HCT116 (cell line): Measurements from ENCODE around the gene CELF4. TPM values are rescaled to one million over a fixed set of nuclear protein-coding genes. Genes with fewer than 3 reads are reported as not detected.

Experiments used
- ATAC-seq: fragments of 200-7000 bp; cut with Tn5 transposase; 2 replicates; pipeline ENCODE4 v1.9.1; 2020; ENCODE audit warnings: mild to moderate bottlenecking, moderate library complexity
- BruUV-seq: library from RNA; stranded (reverse); fragments of 400-500 nt; replicated peaks from 2 replicates; lab custom pipeline; 2021; lab: Mats Ljungman, UMichigan
- CTCF ChIA-PET: fragments of 300-600 bp; sonication (Branson Sonifier 250); formaldehyde crosslinking; loops from one replicate; lab custom pipeline; 2021; ENCODE audit warnings: antibody characterized with exemption; lab: Charles Lee
- POLR2A ChIA-PET: fragments of 300-600, 350-600 bp; sonication (Branson Sonifier 250); formaldehyde crosslinking; loops from one replicate; lab custom pipeline; 2021; ENCODE audit warnings: antibody characterized with exemption; lab: Charles Lee
- RAD21 ChIA-PET, 2 experiments: fragments of 300-600 bp; sonication (Branson Sonifier 250); formaldehyde crosslinking; loops; one replicate each; lab custom pipeline; 2023; ENCODE audit warnings: low total read pairs in 2 of 2; ENCODE audit not compliant: uncharacterized antibody in 2 of 2, unreplicated experiment in 2 of 2, low non-redundant PET in 1 of 2; lab: Charles Lee
- DNase-seq: peaks from one replicate; pipeline ENCODE4 v3.0.0-alpha.2; 2010; ENCODE audit warnings: low read depth, low spot score
- H2AFZ ChIP-seq: fragments of 200-600 bp; shearing (Covaris generic), sonication (generic); 2 replicates; pipeline ENCODE4 v1.6.1; 2017; ENCODE audit warnings: low read depth, mixed run types, mixed read lengths, antibody characterized with exemption, low read length; ENCODE audit not compliant: poor library complexity, severe bottlenecking
- H3K27ac ChIP-seq: 2 replicates; pipeline ENCODE4 v1.5.1; 2012; ENCODE audit warnings: low read depth, low read length
- H3K27me3 ChIP-seq: fragments of 200-600 bp; sonication (generic); 2 replicates; pipeline ENCODE4 v1.6.1; 2016; ENCODE audit warnings: mixed run types, low read length, mixed read lengths; ENCODE audit not compliant: insufficient read depth
- H3K36me3 ChIP-seq, 2 experiments: fragments of 200-500 bp in 1 of 2; fragments of 200-600 bp in 1 of 2; sonication (Bioruptor generic) in 1 of 2; sonication (generic) in 1 of 2; 2 replicates each; pipeline versions ENCODE4 v1.5.1 to v1.6.1; 2014 to 2016; ENCODE audit warnings: low read length in 2 of 2, inconsistent platforms in 1 of 2, mixed read lengths in 1 of 2, mixed run types in 1 of 2; ENCODE audit not compliant: insufficient read depth in 2 of 2, control insufficient read depth in 1 of 2
- H3K4me1 ChIP-seq, 2 experiments: fragments of 200-600 bp in 1 of 2; sonication (generic) in 1 of 2; 2 replicates each; pipeline versions ENCODE4 v1.5.1 to v1.6.1; 2012 to 2017; ENCODE audit warnings: low read length in 2 of 2, inconsistent platforms in 1 of 2, mild to moderate bottlenecking in 1 of 2, mixed read lengths in 1 of 2, mixed run types in 1 of 2, moderate library complexity in 1 of 2; ENCODE audit not compliant: insufficient read depth in 2 of 2, control insufficient read depth in 1 of 2
- H3K4me2 ChIP-seq: fragments of 200-600 bp; sonication (generic); 2 replicates; pipeline ENCODE4 v1.6.1; 2017; ENCODE audit warnings: mixed run types, low read length, mixed read lengths
- H3K4me3 ChIP-seq, 2 experiments: fragments of 200-600 bp in 1 of 2; sonication (generic) in 1 of 2; replicated peaks in 1 of 2; 2 replicates each; pipeline ENCODE4 v1.5.1; 2011 to 2016; ENCODE audit warnings: low read length in 2 of 2, control low read depth in 1 of 2, low read depth in 1 of 2, mild to moderate bottlenecking in 1 of 2, mixed read lengths in 1 of 2, mixed run types in 1 of 2
- H3K79me2 ChIP-seq: fragments of 200-600 bp; sonication (generic); 2 replicates; pipeline ENCODE4 v1.6.1; 2017; ENCODE audit warnings: mild to moderate bottlenecking, mixed run types, low read length, moderate library complexity, mixed read lengths; ENCODE audit not compliant: insufficient read depth
- H3K9ac ChIP-seq: fragments of 200-600 bp; sonication (generic); 2 replicates; pipeline ENCODE4 v1.6.1; 2016; ENCODE audit warnings: low read length, mixed read lengths
- H3K9me2 ChIP-seq: fragments of 200-600 bp; sonication (generic), shearing (Covaris generic); 2 replicates; pipeline ENCODE4 v1.6.1; 2017; ENCODE audit warnings: mixed run types, mild to moderate bottlenecking, moderate library complexity; ENCODE audit not compliant: insufficient read depth
- H3K9me3 ChIP-seq, 2 experiments: fragments of 200-500 bp in 1 of 2; fragments of 200-600 bp in 1 of 2; sonication (Bioruptor generic) in 1 of 2; sonication (generic) in 1 of 2; 2 replicates each; pipeline ENCODE4 v1.6.1; 2014 to 2017; ENCODE audit warnings: low read length in 2 of 2, mixed read lengths in 2 of 2, inconsistent platforms in 1 of 2, low read depth in 1 of 2, mild to moderate bottlenecking in 1 of 2, mixed run types in 1 of 2, moderate library complexity in 1 of 2; ENCODE audit not compliant: control insufficient read depth in 1 of 2, insufficient read depth in 1 of 2
- H4K20me1 ChIP-seq: fragments of 200-600 bp; sonication (generic), shearing (Covaris generic); 2 replicates; pipeline ENCODE4 v1.6.1; 2017; ENCODE audit warnings: mixed run types, mild to moderate bottlenecking, moderate library complexity; ENCODE audit not compliant: insufficient read depth
- EGR1 ChIP-seq: IDR thresholded peaks from 2 replicates; pipeline ENCODE4 v1.6.1; 2012; ENCODE audit warnings: low read depth
- SIN3A ChIP-seq: IDR thresholded peaks from 2 replicates; pipeline ENCODE4 v1.6.1; 2012; ENCODE audit warnings: low read depth
- SP1 ChIP-seq: IDR thresholded peaks from 2 replicates; pipeline ENCODE4 v1.6.1; 2012; ENCODE audit warnings: low read depth
- ZFX ChIP-seq: fragments of 450-650 bp; IDR thresholded peaks from 2 replicates; pipeline ENCODE4 v1.6.1; 2017
- intact Hi-C: fragments of 100-400 bp; cut with micrococcal nuclease; formaldehyde crosslinking; loops from 2 replicates; pipeline ENCODE4 v1.10.0; 2022
- total RNA-seq: library from RNA; stranded (reverse); gene quantifications from one replicate; pipeline ENCODE4 v1.2.1, GENCODE V29; 2021; ENCODE audit not compliant: unreplicated experiment
- TF ChIP-seq, protein P1 (sequence below): IDR thresholded peaks from 2 replicates; pipeline ENCODE4 v1.6.1; 2012; ENCODE audit warnings: low read depth
- TF ChIP-seq, protein P2 (sequence below), 3 experiments: fragments of 200-600 bp in 1 of 3; sonication (generic) in 1 of 3; IDR thresholded peaks in 2 of 3; conservative IDR thresholded peaks in 1 of 3; 2 replicates each; pipeline ENCODE4 v1.5.1; 2012 to 2017; ENCODE audit warnings: low read depth in 2 of 3, low read length in 2 of 3, antibody characterized with exemption in 1 of 3, borderline replicate concordance in 1 of 3, control low read depth in 1 of 3, mild to moderate bottlenecking in 1 of 3, mixed read lengths in 1 of 3, mixed run types in 1 of 3, moderate library complexity in 1 of 3; ENCODE audit not compliant: insufficient read depth in 1 of 3

Gene CELF4
- total RNA-seq, 1 experiment from 2014 or later, result not detected

DNA sequence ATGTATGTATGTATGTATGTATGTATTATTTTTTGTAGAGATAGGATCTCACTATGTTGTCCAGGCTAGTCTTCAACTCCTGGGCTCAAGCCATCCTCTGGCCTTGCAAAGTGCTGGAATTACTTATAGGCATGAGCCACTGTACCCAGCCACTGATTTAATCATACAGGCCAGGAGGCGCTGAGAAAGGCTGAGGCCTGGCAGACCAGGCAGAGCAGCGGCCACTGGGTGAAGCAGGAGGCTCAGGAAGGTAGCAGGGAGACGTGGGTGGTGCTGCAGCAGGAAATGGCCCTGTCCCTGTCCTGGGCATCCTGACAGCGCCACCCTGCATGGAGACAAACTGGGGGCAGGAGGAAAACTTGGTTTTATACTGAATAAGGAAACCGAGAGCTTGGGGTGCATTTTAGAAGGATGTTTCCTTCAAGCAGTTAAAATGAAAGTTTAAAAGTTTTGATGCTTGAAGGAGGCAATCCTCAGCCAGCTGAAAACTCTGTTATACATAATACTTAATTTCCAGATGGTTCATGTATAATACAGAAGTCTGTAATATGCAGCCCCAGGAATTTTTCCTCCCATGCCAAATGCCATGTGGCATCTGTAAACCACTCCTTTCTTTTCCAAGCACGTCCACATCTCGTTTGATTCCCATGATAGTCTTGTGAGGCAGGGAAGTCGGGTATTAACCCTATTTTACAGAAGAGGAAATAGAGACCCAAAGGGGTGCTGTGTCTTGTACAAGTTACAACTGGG lies 182.4 kb downstream of the CELF4 start:
- no peaks in the 10 kb centered on the region for H3K4me1 ChIP-seq
- POLR2A ChIA-PET, result no interaction called here
- no TSS peak for BruUV-seq
- H3K79me2 ChIP-seq, result no peaks in the 10 kb centered on the region
- no peaks in the 10 kb centered on the region for H3K36me3 ChIP-seq
- intact Hi-C loops, result no loop called here
- H3K27ac ChIP-seq, result no peak overlapping the region
- H3K4me3 ChIP-seq, result no peak overlapping the region
- no peak overlapping the region for H2AFZ ChIP-seq
- no peak overlapping the region; the same call in 1 of the 2 replicates for H3K4me2 ChIP-seq
- H4K20me1 ChIP-seq, result no peaks in the 10 kb centered on the region
- no peaks in the 10 kb centered on the region for H3K9me3 ChIP-seq
- TF ChIP-seq, protein P1, sequence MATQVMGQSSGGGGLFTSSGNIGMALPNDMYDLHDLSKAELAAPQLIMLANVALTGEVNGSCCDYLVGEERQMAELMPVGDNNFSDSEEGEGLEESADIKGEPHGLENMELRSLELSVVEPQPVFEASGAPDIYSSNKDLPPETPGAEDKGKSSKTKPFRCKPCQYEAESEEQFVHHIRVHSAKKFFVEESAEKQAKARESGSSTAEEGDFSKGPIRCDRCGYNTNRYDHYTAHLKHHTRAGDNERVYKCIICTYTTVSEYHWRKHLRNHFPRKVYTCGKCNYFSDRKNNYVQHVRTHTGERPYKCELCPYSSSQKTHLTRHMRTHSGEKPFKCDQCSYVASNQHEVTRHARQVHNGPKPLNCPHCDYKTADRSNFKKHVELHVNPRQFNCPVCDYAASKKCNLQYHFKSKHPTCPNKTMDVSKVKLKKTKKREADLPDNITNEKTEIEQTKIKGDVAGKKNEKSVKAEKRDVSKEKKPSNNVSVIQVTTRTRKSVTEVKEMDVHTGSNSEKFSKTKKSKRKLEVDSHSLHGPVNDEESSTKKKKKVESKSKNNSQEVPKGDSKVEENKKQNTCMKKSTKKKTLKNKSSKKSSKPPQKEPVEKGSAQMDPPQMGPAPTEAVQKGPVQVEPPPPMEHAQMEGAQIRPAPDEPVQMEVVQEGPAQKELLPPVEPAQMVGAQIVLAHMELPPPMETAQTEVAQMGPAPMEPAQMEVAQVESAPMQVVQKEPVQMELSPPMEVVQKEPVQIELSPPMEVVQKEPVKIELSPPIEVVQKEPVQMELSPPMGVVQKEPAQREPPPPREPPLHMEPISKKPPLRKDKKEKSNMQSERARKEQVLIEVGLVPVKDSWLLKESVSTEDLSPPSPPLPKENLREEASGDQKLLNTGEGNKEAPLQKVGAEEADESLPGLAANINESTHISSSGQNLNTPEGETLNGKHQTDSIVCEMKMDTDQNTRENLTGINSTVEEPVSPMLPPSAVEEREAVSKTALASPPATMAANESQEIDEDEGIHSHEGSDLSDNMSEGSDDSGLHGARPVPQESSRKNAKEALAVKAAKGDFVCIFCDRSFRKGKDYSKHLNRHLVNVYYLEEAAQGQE, result no peak
- TF ChIP-seq SP1 (no peak), ZFX (no peak), EGR1 (peak; percentile 49; the same call in 1 of the 2 replicates), SIN3A (no peak)
- TF ChIP-seq, protein P2, sequence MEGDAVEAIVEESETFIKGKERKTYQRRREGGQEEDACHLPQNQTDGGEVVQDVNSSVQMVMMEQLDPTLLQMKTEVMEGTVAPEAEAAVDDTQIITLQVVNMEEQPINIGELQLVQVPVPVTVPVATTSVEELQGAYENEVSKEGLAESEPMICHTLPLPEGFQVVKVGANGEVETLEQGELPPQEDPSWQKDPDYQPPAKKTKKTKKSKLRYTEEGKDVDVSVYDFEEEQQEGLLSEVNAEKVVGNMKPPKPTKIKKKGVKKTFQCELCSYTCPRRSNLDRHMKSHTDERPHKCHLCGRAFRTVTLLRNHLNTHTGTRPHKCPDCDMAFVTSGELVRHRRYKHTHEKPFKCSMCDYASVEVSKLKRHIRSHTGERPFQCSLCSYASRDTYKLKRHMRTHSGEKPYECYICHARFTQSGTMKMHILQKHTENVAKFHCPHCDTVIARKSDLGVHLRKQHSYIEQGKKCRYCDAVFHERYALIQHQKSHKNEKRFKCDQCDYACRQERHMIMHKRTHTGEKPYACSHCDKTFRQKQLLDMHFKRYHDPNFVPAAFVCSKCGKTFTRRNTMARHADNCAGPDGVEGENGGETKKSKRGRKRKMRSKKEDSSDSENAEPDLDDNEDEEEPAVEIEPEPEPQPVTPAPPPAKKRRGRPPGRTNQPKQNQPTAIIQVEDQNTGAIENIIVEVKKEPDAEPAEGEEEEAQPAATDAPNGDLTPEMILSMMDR (IDR thresholded peaks at IDR 0.05 in 2 of 3, conservative IDR thresholded peaks at IDR 0.05 in 1 of 3; ENCODE audit: borderline replicate concordance in 1 of 3, insufficient read depth in 1 of 3, low read depth in 2 of 3, low read length in 2 of 3), result peak; percentile 3 to 13 (median 7); a peak in 1 of 6 replicates
- TF ChIP-seq, all 23 proteins: peak for 2
- peak; percentile 86 for ATAC-seq
- CTCF ChIA-PET, result no interaction called here
- peaks cover 18% of the 10 kb centered on the region; the same call in 1 of the 2 replicates for H3K27me3 ChIP-seq
- no peak overlapping the region for H3K9ac ChIP-seq
- RAD21 ChIA-PET, result no interaction called here
- DNase-seq, result peak; percentile 4
- no peaks in the 10 kb centered on the region for H3K9me2 ChIP-seq
